ENCODE data around the gene IL18. TPM values are rescaled to one million over a fixed set of nuclear protein-coding genes. Genes with fewer than 3 reads are reported as not detected.
"Not testable (repeated sequence)": the region's sequence is repeated elsewhere in the genome, so short reads cannot be mapped to it uniquely, and the experiment has no call there.

IL18 gene
- total RNA-seq, 1 donor, result 0.81 TPM

- no peak for TF ChIP-seq CTCF (IDR thresholded peaks at IDR 0.05; ENCODE audit: insufficient read depth, low read length)
- no peak for DNase-seq (ENCODE audit: low read depth)
- no peak overlapping the region for H3K4me3 ChIP-seq (ENCODE audit: low read depth, low read length)
These were observed 36.4 kb upstream of the IL18 start for GRCh38 chr11:112200252-112200651.

GRCh38 chr11:112199101-112199500 is 35.2 kb upstream of the IL18 start:
- not testable (repeated sequence) for H3K4me3 ChIP-seq (ENCODE audit: low read depth, low read length); DNase-seq (ENCODE audit: low read depth)

- TF ChIP-seq CTCF (IDR thresholded peaks at IDR 0.05; ENCODE audit: insufficient read depth, low read length), result no peak
- DNase-seq (ENCODE audit: low read depth), result no peak
- H3K4me3 ChIP-seq (ENCODE audit: low read depth, low read length), result no peak overlapping the region
These were observed 32.7 kb upstream of the IL18 start for GRCh38 chr11:112196519-112197087.

- H3K4me3 ChIP-seq (ENCODE audit: low read depth, low read length), result no peak overlapping the region
- no peak for TF ChIP-seq CTCF (IDR thresholded peaks at IDR 0.05; ENCODE audit: insufficient read depth, low read length)
- no peak for DNase-seq (ENCODE audit: low read depth)
These were observed 32.1 kb upstream of the IL18 start for GRCh38 chr11:112195951-112196351.

- DNase-seq (ENCODE audit: low read depth); H3K4me3 ChIP-seq (ENCODE audit: low read depth, low read length): not testable (repeated sequence)
These were observed 31.2 kb upstream of the IL18 start for GRCh38 chr11:112195113-112195512.

- H3K4me3 ChIP-seq (ENCODE audit: low read depth, low read length), result no peak overlapping the region
- TF ChIP-seq CTCF (IDR thresholded peaks at IDR 0.05; ENCODE audit: insufficient read depth, low read length), result no peak
- no peak for DNase-seq (ENCODE audit: low read depth)
These were observed 22.4 kb upstream of the IL18 start for GRCh38 chr11:112186304-112186703.

- no peak for TF ChIP-seq CTCF (IDR thresholded peaks at IDR 0.05; ENCODE audit: insufficient read depth, low read length)
- no peak for DNase-seq (ENCODE audit: low read depth)
- no peak overlapping the region for H3K4me3 ChIP-seq (ENCODE audit: low read depth, low read length)
These were observed 22.0 kb upstream of the IL18 start for GRCh38 chr11:112185883-112186282.

- no peak for DNase-seq (ENCODE audit: low read depth)
- H3K4me3 ChIP-seq (ENCODE audit: low read depth, low read length), result no peak overlapping the region
- TF ChIP-seq CTCF (IDR thresholded peaks at IDR 0.05; ENCODE audit: insufficient read depth, low read length), result no peak
These were observed 19.0 kb upstream of the IL18 start for GRCh38 chr11:112182867-112183266.
